Kidney (tissue), 14 donors: ENCODE measurements around the gene HIVEP3. TPM values are rescaled to one million over a fixed set of nuclear protein-coding genes. Genes with fewer than 3 reads are reported as not detected.

ENCODE experiments used
- DNase-seq, 5 donors: peaks; one replicate each; pipeline ENCODE4 v3.0.0-alpha.2; 2013 to 2020
- FAIRE-seq: peaks from 2 replicates; lab custom pipeline; 2012; peaks lifted over from hg19 to GRCh38; lab: Jason Lieb, UNC
- H3K27ac ChIP-seq, 2 donors: one replicate each; pipeline ENCODE4 v1.7.0; 2013; ENCODE audit warnings: low read depth in 2 of 2, low read length in 2 of 2, inconsistent platforms in 1 of 2
- H3K27me3 ChIP-seq: one replicate; pipeline ENCODE4 v1.7.1; 2013; ENCODE audit warnings: low read length, inconsistent platforms; ENCODE audit not compliant: control insufficient read depth, insufficient read depth
- H3K36me3 ChIP-seq, 3 donors: one replicate each; pipeline versions ENCODE4 v1.7.0 to v1.7.1; 2013; ENCODE audit warnings: low read length in 3 of 3, control low read depth in 1 of 3, inconsistent platforms in 1 of 3; ENCODE audit not compliant: insufficient read depth in 3 of 3, control insufficient read depth in 2 of 3
- H3K4me1 ChIP-seq, 3 donors: one replicate each; pipeline versions ENCODE4 v1.7.0 to v1.7.1; 2013; ENCODE audit warnings: low read length in 3 of 3, inconsistent platforms in 1 of 3, low read depth in 1 of 3; ENCODE audit not compliant: control insufficient read depth in 2 of 3, insufficient read depth in 2 of 3
- H3K4me3 ChIP-seq, 3 donors: one replicate each; pipeline versions ENCODE4 v1.7.0 to v1.8.1; 2013; ENCODE audit warnings: low read length in 3 of 3, control low read depth in 1 of 3, inconsistent platforms in 1 of 3
- H3K9ac ChIP-seq, 3 donors: one replicate each; pipeline versions ENCODE4 v1.7.0 to v1.7.1; 2013; ENCODE audit warnings: low read length in 3 of 3, control low read depth in 1 of 3, inconsistent platforms in 1 of 3
- H3K9me3 ChIP-seq, 3 donors: one replicate each; pipeline versions ENCODE4 v1.7.0 to v1.7.1; 2013; ENCODE audit warnings: low read length in 3 of 3, control low read depth in 1 of 3, inconsistent platforms in 1 of 3; ENCODE audit not compliant: control insufficient read depth in 2 of 3, insufficient read depth in 1 of 3
- CTCF ChIP-seq: IDR thresholded peaks from 3 replicates; pipeline ENCODE4 v1.5.1; 2012; ENCODE audit warnings: mild to moderate bottlenecking, moderate library complexity, borderline replicate concordance; ENCODE audit not compliant: insufficient read depth; ENCODE audit errors: extremely low read depth
- intact Hi-C: fragments of 100-400 bp; cut with DNase I; formaldehyde crosslinking; loops from one replicate; pipeline ENCODE4 v1.11.1; 2022
- polyA plus RNA-seq: library from polyadenylated mRNA; stranded (reverse); fragments of 350-450 nt; fragmentation: Illumina TruSeq; extraction: RNeasy Lipid Tissue Mini Kit (QIAGEN cat#74804); gene quantifications from one replicate; pipeline ENCODE4 v1.2.3, GENCODE V29; 2014; ENCODE audit warnings: low read depth, low replicate concordance; ENCODE audit not compliant: insufficient read depth
- total RNA-seq: library from RNA; stranded (reverse); fragmentation: NEBNext Ultra II Directional; extraction: Animal tissue kit (Norgen Biotek cat#: 25700); gene quantifications from one replicate; pipeline ENCODE4 v1.2.1, GENCODE V29; 2021
- donor health status: control.
- donor health status: control.
- donor health status: control.
- donor health status: control.
- donor health status: control.
- donor health status: DM: yes; HTN: yes; CAD: no.
- donor health status: Normal renal cell carcinoma (clear cell type).

HIVEP3 gene
- total and polyA plus RNA-seq, 2 donors from 2014 or later = 3.5 to 11.0 TPM

GRCh38 chr1:41564741-41565475 lies 353.8 kb downstream of the HIVEP3 start:
- no peaks in the 10 kb centered on the region for H3K27me3 ChIP-seq
- no peak overlapping the region for H3K4me3 ChIP-seq
- H3K36me3 ChIP-seq = no peaks in the 10 kb centered on the region
- H3K27ac ChIP-seq = no peak overlapping the region
- no peak overlapping the region for H3K9ac ChIP-seq
- TF ChIP-seq CTCF = no peak
- no peak for DNase-seq
- intact Hi-C loops = no loop called here
- no peaks in the 10 kb centered on the region for H3K4me1 ChIP-seq
- FAIRE-seq = no peak
- H3K9me3 ChIP-seq = no peaks in the 10 kb centered on the region

GRCh38 chr1:41562328-41562727 lies 356.4 kb downstream of the HIVEP3 start:
- no peaks in the 10 kb centered on the region for H3K4me1 ChIP-seq
- no peak overlapping the region for H3K4me3 ChIP-seq
- FAIRE-seq = no peak
- H3K27me3 ChIP-seq = no peaks in the 10 kb centered on the region
- H3K27ac ChIP-seq = no peak overlapping the region
- H3K9ac ChIP-seq = no peak overlapping the region
- H3K9me3 ChIP-seq = no peaks in the 10 kb centered on the region
- no peaks in the 10 kb centered on the region for H3K36me3 ChIP-seq
- DNase-seq = no peak
- no peak for TF ChIP-seq CTCF
- intact Hi-C loops = no loop called here

- FAIRE-seq (no peak), DNase-seq (no peak)
- Histone ChIP-seq H3K9me3 (no peaks in the 10 kb centered on the region), H3K9ac (no peak overlapping the region), H3K27me3 (no peaks in the 10 kb centered on the region), H3K4me3 (no peak overlapping the region), H3K36me3 (no peaks in the 10 kb centered on the region), H3K4me1 (no peaks in the 10 kb centered on the region), H3K27ac (no peak overlapping the region)
- intact Hi-C loops = no loop called here
- TF ChIP-seq CTCF = no peak
Observed at GRCh38 chr1:41560931-41561330, 357.8 kb downstream of the HIVEP3 start.
